Uterus (tissue), 2 donors: ENCODE results near the gene RBM42.

Source experiments
- POLR2A ChIP-seq, 2 donors: fragments of 450-650 bp; IDR thresholded peaks; one replicate each; pipeline ENCODE4 v1.6.1; 2016; ENCODE audit warnings: antibody characterized with exemption in 2 of 2, mild to moderate bottlenecking in 1 of 2, moderate library complexity in 1 of 2
- TF ChIP-seq, protein P1 (sequence below), 4 experiments: fragments of 200-600 bp in 2 of 4; fragments of 450-650 bp in 2 of 4; sonication (generic) in 2 of 4; IDR thresholded peaks; one replicate each; pipeline ENCODE4 v1.5.1; 2016 to 2019; ENCODE audit warnings: antibody characterized with exemption in 4 of 4, mild to moderate bottlenecking in 2 of 4, moderate library complexity in 1 of 4

DNA sequence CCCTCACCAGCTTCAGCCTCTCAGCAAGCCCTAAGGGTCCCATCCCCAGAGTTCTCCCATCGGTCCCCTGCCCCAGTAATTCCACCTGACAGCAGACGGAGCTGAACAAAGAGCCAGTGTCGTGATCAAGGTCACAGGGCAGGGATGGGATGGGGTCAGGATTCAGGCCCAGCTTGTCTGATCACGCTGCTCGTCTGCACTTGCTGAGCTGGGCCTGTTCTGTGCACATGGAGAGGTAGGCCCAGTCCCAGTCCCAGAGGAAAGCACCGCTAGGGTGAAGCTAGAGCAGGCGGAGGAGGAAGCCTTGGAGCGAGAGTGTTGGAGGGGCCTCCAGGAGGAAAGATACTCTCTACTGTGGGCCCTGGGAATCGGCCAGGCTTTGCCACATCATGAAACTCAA is 7.1 kb upstream of the RBM42 start:
- TF ChIP-seq, protein P1, sequence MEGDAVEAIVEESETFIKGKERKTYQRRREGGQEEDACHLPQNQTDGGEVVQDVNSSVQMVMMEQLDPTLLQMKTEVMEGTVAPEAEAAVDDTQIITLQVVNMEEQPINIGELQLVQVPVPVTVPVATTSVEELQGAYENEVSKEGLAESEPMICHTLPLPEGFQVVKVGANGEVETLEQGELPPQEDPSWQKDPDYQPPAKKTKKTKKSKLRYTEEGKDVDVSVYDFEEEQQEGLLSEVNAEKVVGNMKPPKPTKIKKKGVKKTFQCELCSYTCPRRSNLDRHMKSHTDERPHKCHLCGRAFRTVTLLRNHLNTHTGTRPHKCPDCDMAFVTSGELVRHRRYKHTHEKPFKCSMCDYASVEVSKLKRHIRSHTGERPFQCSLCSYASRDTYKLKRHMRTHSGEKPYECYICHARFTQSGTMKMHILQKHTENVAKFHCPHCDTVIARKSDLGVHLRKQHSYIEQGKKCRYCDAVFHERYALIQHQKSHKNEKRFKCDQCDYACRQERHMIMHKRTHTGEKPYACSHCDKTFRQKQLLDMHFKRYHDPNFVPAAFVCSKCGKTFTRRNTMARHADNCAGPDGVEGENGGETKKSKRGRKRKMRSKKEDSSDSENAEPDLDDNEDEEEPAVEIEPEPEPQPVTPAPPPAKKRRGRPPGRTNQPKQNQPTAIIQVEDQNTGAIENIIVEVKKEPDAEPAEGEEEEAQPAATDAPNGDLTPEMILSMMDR (IDR thresholded peaks at IDR 0.05) = no peak
- no peak for TF ChIP-seq POLR2A (IDR thresholded peaks at IDR 0.05)
